A673 (cell line): ENCODE results near the gene XPOT.

Experiments
- CTCF ChIP-seq: fragments of 300-800, 200-600 bp; sonication (generic); conservative IDR thresholded peaks from 2 replicates; pipeline ENCODE4 v1.5.1; 2017; ENCODE audit warnings: low read depth, mild to moderate bottlenecking, antibody characterized with exemption, low read length, moderate library complexity, mixed read lengths
- EZH2 ChIP-seq: fragments of 200-600 bp; sonication (generic); IDR thresholded peaks from 2 replicates; pipeline ENCODE4 v1.6.1; 2017; ENCODE audit warnings: borderline replicate concordance, low read depth, mild to moderate bottlenecking, mixed read lengths, antibody characterized with exemption, low read length; ENCODE audit not compliant: poor library complexity, severe bottlenecking

DNA sequence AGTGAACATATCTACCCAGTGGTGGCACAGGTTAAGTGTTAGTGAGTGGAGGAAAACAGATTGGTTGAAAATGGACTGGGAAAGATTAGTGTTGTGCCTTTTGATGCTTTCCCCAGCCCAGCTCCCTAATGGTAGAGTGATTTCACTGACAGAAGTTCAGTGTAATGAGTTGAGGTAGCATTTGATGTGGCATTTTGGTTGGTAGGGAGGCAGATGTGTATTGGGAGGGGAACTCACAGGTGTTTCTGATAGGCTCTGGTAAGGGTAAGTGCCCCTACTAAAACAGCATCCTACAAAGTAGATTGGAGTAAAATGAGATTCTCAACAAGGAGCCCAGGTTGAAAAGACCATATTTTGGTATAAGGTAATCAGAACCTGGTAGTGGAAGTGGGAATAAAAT, 51.9 kb downstream of the XPOT start:
- TF ChIP-seq CTCF = no peak
- TF ChIP-seq EZH2 = no peak
